ENCODE results near the gene CLN6. TPM values are rescaled to one million over a fixed set of nuclear protein-coding genes. Genes with fewer than 3 reads are reported as not detected.
"Not testable (repeated sequence)": the region's sequence is repeated elsewhere in the genome, so short reads cannot be mapped to it uniquely, and the experiment has no call there.

The CLN6 gene
- total and polyA plus RNA-seq, 12 donors: 9.2 to 36.6 (median 25.8) TPM

DNA sequence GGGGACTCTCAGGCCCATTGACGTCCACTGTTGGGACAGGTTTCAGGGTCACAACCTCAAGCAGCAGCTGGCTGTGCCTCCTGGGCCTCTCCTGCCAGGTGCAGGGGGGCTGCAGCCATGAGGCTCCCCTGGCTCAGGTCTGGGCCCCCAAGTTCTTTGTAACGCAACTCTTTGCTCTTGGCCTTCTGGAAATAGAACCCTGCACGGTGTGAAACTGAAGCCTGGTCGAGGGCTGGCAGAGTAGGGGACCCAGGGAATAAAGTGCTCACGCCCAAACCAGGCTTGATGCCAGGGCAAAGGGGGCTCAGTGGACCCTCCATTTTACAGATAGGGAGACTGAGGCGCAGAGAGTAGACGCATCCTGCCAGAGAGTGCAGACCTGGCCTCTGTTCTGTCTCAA lies 25.2 kb downstream of the CLN6 start:
- Histone ChIP-seq H3K9me3 (replicated peaks in 1 of 3) (no peaks in the 10 kb centered on the region), H3K27me3 (no peaks in the 10 kb centered on the region), H3K4me1 (replicated peaks in 1 of 2) (peaks cover 25 to 40% of the 10 kb centered on the region in 2 donors), H3K27ac (peak overlapping the region in 1 of 5 donors; percentile 79), H3K36me3 (replicated peaks in 1 of 2) (no peaks in the 10 kb centered on the region), H3K4me3 (no peak overlapping the region)
- TF ChIP-seq, protein P1, sequence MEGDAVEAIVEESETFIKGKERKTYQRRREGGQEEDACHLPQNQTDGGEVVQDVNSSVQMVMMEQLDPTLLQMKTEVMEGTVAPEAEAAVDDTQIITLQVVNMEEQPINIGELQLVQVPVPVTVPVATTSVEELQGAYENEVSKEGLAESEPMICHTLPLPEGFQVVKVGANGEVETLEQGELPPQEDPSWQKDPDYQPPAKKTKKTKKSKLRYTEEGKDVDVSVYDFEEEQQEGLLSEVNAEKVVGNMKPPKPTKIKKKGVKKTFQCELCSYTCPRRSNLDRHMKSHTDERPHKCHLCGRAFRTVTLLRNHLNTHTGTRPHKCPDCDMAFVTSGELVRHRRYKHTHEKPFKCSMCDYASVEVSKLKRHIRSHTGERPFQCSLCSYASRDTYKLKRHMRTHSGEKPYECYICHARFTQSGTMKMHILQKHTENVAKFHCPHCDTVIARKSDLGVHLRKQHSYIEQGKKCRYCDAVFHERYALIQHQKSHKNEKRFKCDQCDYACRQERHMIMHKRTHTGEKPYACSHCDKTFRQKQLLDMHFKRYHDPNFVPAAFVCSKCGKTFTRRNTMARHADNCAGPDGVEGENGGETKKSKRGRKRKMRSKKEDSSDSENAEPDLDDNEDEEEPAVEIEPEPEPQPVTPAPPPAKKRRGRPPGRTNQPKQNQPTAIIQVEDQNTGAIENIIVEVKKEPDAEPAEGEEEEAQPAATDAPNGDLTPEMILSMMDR (IDR thresholded peaks at IDR 0.05): no peak
- TF ChIP-seq POLR2A (IDR thresholded peaks at IDR 0.05): no peak
- WGBS, 4 donors: 91 to 100% (median 96%) methylated on average over 3 to 7 of the region's 7 CpGs
- intact Hi-C loops (cut with DNase I): no loop called here
- peak in 2 of 7 donors; percentile 10 to 47 for DNase-seq

DNA sequence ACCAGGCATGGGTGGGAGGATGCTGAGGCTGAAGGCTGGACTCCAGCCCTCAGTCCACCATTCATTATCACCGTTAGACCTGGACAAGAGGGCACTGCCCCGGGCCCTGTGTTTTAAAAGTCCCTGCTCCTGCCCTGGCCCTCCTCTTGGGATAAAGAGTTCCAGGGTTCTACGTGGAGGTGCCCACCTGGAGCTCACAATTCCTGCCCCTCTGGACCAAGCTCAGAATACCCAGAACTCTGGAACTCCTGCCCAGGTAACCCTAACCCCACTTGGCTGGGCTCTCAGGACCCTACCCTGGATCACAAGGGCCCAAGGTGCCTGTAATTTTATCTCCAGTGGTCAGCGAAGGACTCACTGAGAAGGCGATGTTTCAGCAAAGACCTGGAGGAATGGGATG lies 25.6 kb downstream of the CLN6 start:
- TF ChIP-seq POLR2A (IDR thresholded peaks at IDR 0.05): no peak
- TF ChIP-seq, protein P1 (IDR thresholded peaks at IDR 0.05): no peak
- no peak overlapping the region for H3K4me3 ChIP-seq
- WGBS, 4 donors: 82 to 96% (median 94%) methylated on average over 3 to 5 of the region's 5 CpGs
- no peaks in the 10 kb centered on the region for H3K36me3 ChIP-seq (replicated peaks in 1 of 2)
- no peak overlapping the region for H3K27ac ChIP-seq
- H3K27me3 ChIP-seq: no peaks in the 10 kb centered on the region
- intact Hi-C loops (cut with DNase I): no loop called here
- peaks cover 25 to 42% of the 10 kb centered on the region in 2 donors for H3K4me1 ChIP-seq (replicated peaks in 1 of 2)
- DNase-seq: peak in 2 of 7 donors; percentile 11 to 31
- no peaks in the 10 kb centered on the region for H3K9me3 ChIP-seq (replicated peaks in 1 of 3)

DNA sequence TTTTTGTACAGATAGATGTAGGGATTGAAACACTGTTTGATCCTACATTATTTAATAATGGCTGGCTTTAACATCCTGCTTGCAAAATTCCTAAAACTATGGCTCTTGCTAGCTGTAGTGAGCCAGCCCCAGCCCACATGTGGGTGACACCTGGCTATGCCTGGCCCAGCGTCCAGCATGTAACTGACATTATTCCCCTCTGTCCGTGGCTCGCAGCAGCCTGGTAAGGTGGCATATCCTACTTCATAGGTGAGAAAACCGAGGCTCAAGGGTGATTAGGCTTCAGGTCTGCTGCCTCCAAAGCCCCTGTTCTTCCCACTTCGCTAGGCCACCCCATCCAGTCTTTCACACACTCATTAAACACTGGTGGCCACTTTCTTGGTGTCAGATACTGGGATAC lies 26.0 kb downstream of the CLN6 start:
- peak in 1 of 7 donors; percentile 35 for DNase-seq
- Histone ChIP-seq H3K27me3 (no peaks in the 10 kb centered on the region), H3K9me3 (replicated peaks in 1 of 3) (no peaks in the 10 kb centered on the region), H3K4me3 (no peak overlapping the region), H3K27ac (no peak overlapping the region), H3K4me1 (replicated peaks in 1 of 2) (peaks cover 25 to 42% of the 10 kb centered on the region in 2 donors), H3K36me3 (replicated peaks in 1 of 2) (no peaks in the 10 kb centered on the region)
- TF ChIP-seq, protein P1 (IDR thresholded peaks at IDR 0.05): no peak
- no peak for TF ChIP-seq POLR2A (IDR thresholded peaks at IDR 0.05)
- intact Hi-C loops (cut with DNase I): no loop called here
- 90 to 98% (median 92%) methylated on average over 5 of the region's 5 CpGs for WGBS, 4 donors

DNA sequence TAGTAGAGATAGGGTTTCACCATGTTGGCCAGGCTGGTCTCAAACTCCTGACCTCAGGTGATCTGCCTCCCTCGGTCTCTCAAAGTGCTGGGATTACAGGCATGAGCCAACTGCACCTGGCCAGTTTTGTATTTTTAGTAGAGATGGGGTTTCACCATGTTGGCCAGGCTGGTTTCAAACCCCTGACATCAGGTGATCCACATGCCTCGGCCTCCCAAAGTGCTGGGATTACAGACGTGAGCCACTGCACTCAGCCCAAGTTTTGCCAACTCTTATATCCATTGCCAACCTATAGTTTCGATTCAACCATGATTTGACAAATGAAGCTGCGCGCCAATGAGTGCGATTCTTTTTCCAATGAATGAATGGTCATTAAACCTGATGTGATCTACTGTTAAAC lies 26.5 kb downstream of the CLN6 start:
- intact Hi-C loops (cut with DNase I); H3K36me3 ChIP-seq (replicated peaks in 1 of 2); H3K9me3 ChIP-seq (replicated peaks in 1 of 3); H3K27ac ChIP-seq; H3K27me3 ChIP-seq; H3K4me3 ChIP-seq: not testable (repeated sequence)
- DNase-seq: peak in 1 of 7 donors; percentile 34
- H3K4me1 ChIP-seq (replicated peaks in 1 of 2): peaks cover 25 to 42% of the 10 kb centered on the region in 2 donors
- WGBS, 4 donors: 94 to 97% (median 96%) methylated on average over 7 of the region's 7 CpGs

DNA sequence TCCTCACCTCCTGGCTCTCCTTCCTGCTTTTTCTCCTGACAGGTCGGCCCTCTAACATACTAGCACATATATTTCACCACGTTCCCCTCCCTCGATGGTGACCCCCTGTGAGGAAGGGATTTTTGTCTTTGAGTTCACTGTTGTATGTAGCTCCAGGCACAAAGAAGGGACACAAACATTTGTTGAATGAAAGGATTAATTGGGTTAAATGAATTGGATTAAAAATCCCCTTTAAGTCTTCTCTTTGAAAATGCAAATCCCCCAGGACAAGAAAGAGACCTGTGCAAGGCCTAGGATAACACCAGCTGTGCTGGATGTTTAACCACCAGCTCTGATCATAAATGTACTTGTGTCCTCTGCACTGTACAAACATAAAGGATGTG lies 27.7 kb downstream of the CLN6 start:
- DNase-seq: no peak
- H3K36me3 ChIP-seq (replicated peaks in 1 of 2): no peaks in the 10 kb centered on the region
- H3K27me3 ChIP-seq: no peaks in the 10 kb centered on the region
- no peak overlapping the region for H3K4me3 ChIP-seq
- TF ChIP-seq POLR2A (IDR thresholded peaks at IDR 0.05): no peak
- TF ChIP-seq, protein P1 (IDR thresholded peaks at IDR 0.05): no peak
- peak overlapping the region in 1 of 5 donors; percentile 81 for H3K27ac ChIP-seq
- 53 to 61% (median 54%) methylated on average over 3 of the region's 3 CpGs for WGBS, 4 donors
- peaks cover 25 to 42% of the 10 kb centered on the region in 2 donors for H3K4me1 ChIP-seq (replicated peaks in 1 of 2)
- intact Hi-C loops (cut with DNase I): no loop called here
- no peaks in the 10 kb centered on the region for H3K9me3 ChIP-seq (replicated peaks in 1 of 3)

Data from adrenal gland (tissue), 12 donors.